ENCODE results near the gene RBCK1. TPM values are rescaled to one million over a fixed set of nuclear protein-coding genes. Genes with fewer than 3 reads are reported as not detected.

The RBCK1 gene
- total RNA-seq, 2 donors from 2014 or later, result 41.6 to 43.5 TPM

DNA sequence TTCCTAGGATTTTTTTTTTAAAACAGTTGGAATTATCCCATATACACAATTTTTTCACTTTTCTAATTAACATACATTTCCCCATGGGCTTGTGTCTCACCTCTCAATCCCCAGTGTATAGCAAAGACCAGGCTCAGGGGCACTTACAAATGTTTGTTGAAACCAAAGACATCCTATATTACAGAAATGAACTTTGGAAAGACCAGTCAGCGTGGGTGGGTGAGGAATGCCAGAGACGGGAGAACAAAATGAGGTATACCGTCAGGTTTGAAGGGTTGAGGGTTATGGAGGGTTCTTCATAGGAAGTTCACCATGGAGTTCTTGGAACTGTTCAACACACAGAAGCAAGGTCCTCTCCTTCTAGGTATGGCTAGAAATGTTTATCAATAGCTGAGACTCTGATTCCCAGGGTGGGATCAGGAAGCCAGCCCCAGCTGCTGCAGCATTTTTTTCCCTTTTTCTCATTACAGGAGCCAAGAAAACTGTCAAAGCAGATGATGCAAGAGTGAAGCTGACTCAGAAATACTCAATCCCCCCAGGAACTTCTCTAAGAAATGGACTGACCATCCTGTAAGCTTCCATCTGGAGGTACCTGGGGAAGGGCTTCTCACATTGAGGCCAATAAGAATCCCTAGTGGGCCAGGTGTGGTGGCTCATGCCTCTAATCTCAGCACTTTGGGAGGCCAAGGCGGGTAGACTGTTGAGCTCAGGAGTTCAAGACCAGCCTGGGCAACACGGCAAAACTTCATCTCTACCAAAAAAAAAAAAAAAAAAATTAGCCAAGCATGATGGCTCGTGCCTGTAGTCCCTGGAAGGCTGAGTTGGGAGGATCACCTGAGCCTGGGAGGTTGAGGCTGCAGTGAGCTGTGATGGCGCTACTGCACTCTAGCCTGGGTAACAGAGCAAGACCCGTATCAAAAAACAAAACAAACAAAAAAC, 70.2 kb downstream of the RBCK1 start:
- ATAC-seq (peak in 1 of 2 donors; percentile 18), DNase-seq (no peak)
- intact Hi-C loops (cut with DNase I), result loop anchor here in 1 of 2 donors (5.0 kb wide), 1 partner anchor 121 kb away; no protein-coding TSS in a partner anchor

DNA sequence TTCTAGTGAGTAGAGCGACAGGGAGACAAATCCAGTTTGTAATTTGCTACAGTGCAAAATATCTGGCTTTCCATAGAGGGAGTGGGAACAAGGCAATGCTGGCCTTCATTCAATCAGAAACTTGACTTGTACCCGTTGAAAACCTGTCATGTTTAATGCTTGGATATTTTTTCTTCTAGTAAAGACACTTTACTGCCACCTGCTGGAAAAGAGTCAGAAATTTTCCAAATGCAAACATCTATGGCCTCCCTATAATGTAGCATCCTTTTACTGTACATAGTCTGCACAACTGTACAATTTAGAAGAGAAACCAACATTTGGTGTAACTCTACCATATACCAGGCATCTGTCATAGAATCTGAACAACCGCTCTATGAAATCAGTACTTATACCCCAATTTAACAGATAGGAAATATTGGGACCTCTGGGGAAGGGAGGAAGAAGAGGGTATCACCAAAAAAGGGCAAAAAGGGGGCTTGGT, 70.9 kb downstream of the RBCK1 start:
- ATAC-seq, result peak; percentile 10 to 22
- no peak for DNase-seq
- intact Hi-C loops (cut with DNase I), result loop anchor here (1.0 to 5.0 kb wide), 2 partner anchors 122 to 125 kb away; no protein-coding TSS in a partner anchor

DNA sequence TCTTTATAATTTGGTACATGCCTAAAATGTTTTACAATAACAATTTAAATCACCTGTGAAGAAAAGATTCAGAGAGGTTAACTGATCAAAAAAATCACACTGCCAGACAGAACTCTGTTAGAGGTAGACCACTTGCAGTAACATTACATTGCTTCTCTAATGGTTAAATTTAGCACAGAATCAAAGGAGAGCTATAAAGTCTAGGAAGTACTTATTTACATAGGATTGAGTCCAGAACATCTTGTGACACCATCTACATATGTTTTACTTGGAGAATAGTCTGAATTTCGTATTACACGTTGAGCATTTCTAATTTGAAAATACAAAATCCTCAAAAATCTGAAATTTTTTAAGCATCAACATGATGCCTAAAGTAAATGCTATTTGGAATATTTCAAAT, 71.4 kb downstream of the RBCK1 start:
- DNase-seq (no peak), ATAC-seq (no peak)
- intact Hi-C loops (cut with DNase I), result loop anchor here (1.0 to 5.0 kb wide), 2 partner anchors 122 to 125 kb away; no protein-coding TSS in a partner anchor

DNA sequence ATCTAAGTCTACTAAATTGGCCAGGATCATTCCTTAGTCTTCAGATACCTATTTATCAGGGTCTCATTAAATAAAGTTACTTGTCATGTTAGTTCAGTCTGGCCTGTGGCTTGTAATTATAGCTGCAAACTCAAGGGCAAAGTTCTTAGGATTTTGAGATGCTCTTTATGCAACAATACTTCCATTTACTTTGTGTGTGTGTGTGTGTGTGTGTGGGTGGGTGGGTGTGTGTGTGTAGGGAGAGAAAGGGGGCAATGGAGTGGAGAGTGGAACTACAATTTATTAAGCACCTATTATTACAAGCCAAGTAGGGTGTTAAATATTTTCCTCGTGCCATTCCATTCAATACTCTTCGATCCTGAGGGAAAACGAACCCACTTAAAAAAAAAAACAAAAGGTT, 71.9 kb downstream of the RBCK1 start:
- ATAC-seq, result no peak
- DNase-seq, result no peak
- intact Hi-C loops (cut with DNase I), result no loop called here

GRCh38 chr20:481167-481566, 73.1 kb downstream of the RBCK1 start:
- intact Hi-C loops (cut with DNase I), result no loop called here

More at GRCh38 chr20:481167-481566, 73.1 kb downstream of the RBCK1 start:
- ATAC-seq, result no peak
- no peak for DNase-seq

Other genes starting within 250 kb of the RBCK1 start
- gene DEFB128, start 218.6 kb upstream of the RBCK1 start, total RNA-seq, result not detected
- not detected for gene DEFB129, start 181.0 kb upstream of the RBCK1 start, total RNA-seq
- under 1 TPM in 1 of 2 donors, not detected in 1; 0.32 TPM for gene DEFB132, start 150.6 kb upstream of the RBCK1 start, total RNA-seq
- 1 to 10 TPM; 5.5 to 7.2 TPM for gene C20orf96, start 117.5 kb upstream of the RBCK1 start, total RNA-seq
- 10 to 100 TPM; 11.0 to 12.2 TPM for gene ZCCHC3, start 110.7 kb upstream of the RBCK1 start, total RNA-seq
- 10 to 100 TPM in 1 of 2 donors, 1 to 10 TPM in 1; 8.1 to 11.6 TPM for gene SOX12, start 82.7 kb upstream of the RBCK1 start, total RNA-seq
- gene NRSN2, start 61.2 kb upstream of the RBCK1 start, total RNA-seq, result 10 to 100 TPM; 20.6 to 34.9 TPM
- gene TRIB3, start 27.5 kb upstream of the RBCK1 start, total RNA-seq, result 1 to 10 TPM; 1.4 to 3.4 TPM
- gene TBC1D20, start 54.2 kb downstream of the RBCK1 start, total RNA-seq, result 10 to 100 TPM; 23.7 to 24.3 TPM
- 100 to 1,000 TPM in 1 of 2 donors, 10 to 100 TPM in 1; 86.4 to 110 TPM for gene CSNK2A1, start 135.5 kb downstream of the RBCK1 start, total RNA-seq
- 10 to 100 TPM in 1 of 2 donors, 1 to 10 TPM in 1; 7.3 to 10.3 TPM for gene TCF15, start 202.0 kb downstream of the RBCK1 start, total RNA-seq
- gene SRXN1, start 244.9 kb downstream of the RBCK1 start, total RNA-seq, result 10 to 100 TPM; 34.1 to 38.9 TPM